Astrocyte (in vitro differentiated cells and primary cell): ENCODE data around the gene LYRM7. TPM values are rescaled to one million over a fixed set of nuclear protein-coding genes. Genes with fewer than 3 reads are reported as not detected.

ENCODE experiments used
- DNase-seq: peaks from one replicate; pipeline ENCODE4 v3.0.0-alpha.2; 2010; ENCODE audit warnings: low read depth
- FAIRE-seq: peaks from 2 replicates; lab custom pipeline; 2011; peaks lifted over from hg19 to GRCh38; lab: Jason Lieb, UNC
- H2AFZ ChIP-seq: 2 replicates; pipeline ENCODE4 v1.6.0; 2012; ENCODE audit warnings: low read depth, low read length, inconsistent platforms
- H3K27ac ChIP-seq: 2 replicates; pipeline ENCODE4 v1.5.1; 2011; ENCODE audit warnings: low read depth, low read length, inconsistent platforms
- H3K27me3 ChIP-seq: 2 replicates; pipeline ENCODE4 v1.6.0; 2011; ENCODE audit warnings: low read length, inconsistent platforms; ENCODE audit not compliant: insufficient read depth
- H3K36me3 ChIP-seq: 2 replicates; pipeline ENCODE4 v1.5.1; 2011; ENCODE audit warnings: low read length, inconsistent platforms; ENCODE audit not compliant: insufficient read depth
- H3K4me1 ChIP-seq: 2 replicates; pipeline ENCODE4 v1.5.1; 2011; ENCODE audit warnings: low read length, inconsistent platforms; ENCODE audit not compliant: insufficient read depth
- H3K4me2 ChIP-seq: 2 replicates; pipeline ENCODE4 v1.6.0; 2012; ENCODE audit warnings: low read length, inconsistent platforms
- H3K4me3 ChIP-seq: 2 replicates; pipeline ENCODE4 v1.5.1; 2011; ENCODE audit warnings: low read depth, mild to moderate bottlenecking, low read length, inconsistent platforms; ENCODE audit not compliant: insufficient read depth
- H3K79me2 ChIP-seq: 2 replicates; pipeline ENCODE4 v1.6.0; 2012; ENCODE audit warnings: mild to moderate bottlenecking, low read length, inconsistent platforms; ENCODE audit not compliant: insufficient read depth
- H3K9ac ChIP-seq: 2 replicates; pipeline ENCODE4 v1.6.0; 2012; ENCODE audit warnings: mild to moderate bottlenecking, low read length, inconsistent platforms
- H3K9me3 ChIP-seq: 2 replicates; pipeline ENCODE4 v1.5.1; 2012; ENCODE audit warnings: low read depth, mild to moderate bottlenecking, low read length, inconsistent platforms; ENCODE audit not compliant: insufficient read depth
- H4K20me1 ChIP-seq: 2 replicates; pipeline ENCODE4 v1.6.0; 2012; ENCODE audit warnings: low read length, inconsistent platforms; ENCODE audit not compliant: insufficient read depth
- H3K27ac Mint-ChIP-seq: one replicate; pipeline ENCODE4 v1.8.0; 2021; ENCODE audit warnings: mild to moderate bottlenecking, mixed read lengths; ENCODE audit not compliant: unreplicated experiment
- H3K27me3 Mint-ChIP-seq: one replicate; pipeline ENCODE4 v1.8.0; 2021; ENCODE audit warnings: low read depth, mixed read lengths; ENCODE audit not compliant: unreplicated experiment
- H3K36me3 Mint-ChIP-seq: one replicate; pipeline ENCODE4 v1.8.0; 2021; ENCODE audit warnings: low read depth, mixed read lengths; ENCODE audit not compliant: unreplicated experiment
- H3K4me1 Mint-ChIP-seq: one replicate; pipeline ENCODE4 v1.8.0; 2021; ENCODE audit warnings: low read depth, mixed read lengths; ENCODE audit not compliant: unreplicated experiment
- H3K4me3 Mint-ChIP-seq: one replicate; pipeline ENCODE4 v1.8.0; 2021; ENCODE audit warnings: mild to moderate bottlenecking, moderate library complexity, mixed read lengths; ENCODE audit not compliant: unreplicated experiment
- H3K9me3 Mint-ChIP-seq: one replicate; pipeline ENCODE4 v1.8.0; 2021; ENCODE audit warnings: mild to moderate bottlenecking, mixed read lengths; ENCODE audit not compliant: unreplicated experiment
- EZH2 ChIP-seq: IDR thresholded peaks from 2 replicates; pipeline ENCODE4 v1.6.1; 2012; ENCODE audit warnings: mild to moderate bottlenecking, low read length, inconsistent platforms; ENCODE audit not compliant: insufficient read depth
- total RNA-seq: library from RNA; stranded (reverse); gene quantifications from 2 replicates; pipeline ENCODE4 v1.2.1, GENCODE V29; 2021
- TF ChIP-seq, protein P1 (sequence below): IDR thresholded peaks from 2 replicates; pipeline ENCODE4 v1.5.1; 2011; ENCODE audit warnings: low read depth, mild to moderate bottlenecking, inconsistent platforms, low read length, moderate library complexity; ENCODE audit not compliant: insufficient read depth

Gene LYRM7
- total RNA-seq, 1 donor from 2014 or later: 7.0 TPM

DNA sequence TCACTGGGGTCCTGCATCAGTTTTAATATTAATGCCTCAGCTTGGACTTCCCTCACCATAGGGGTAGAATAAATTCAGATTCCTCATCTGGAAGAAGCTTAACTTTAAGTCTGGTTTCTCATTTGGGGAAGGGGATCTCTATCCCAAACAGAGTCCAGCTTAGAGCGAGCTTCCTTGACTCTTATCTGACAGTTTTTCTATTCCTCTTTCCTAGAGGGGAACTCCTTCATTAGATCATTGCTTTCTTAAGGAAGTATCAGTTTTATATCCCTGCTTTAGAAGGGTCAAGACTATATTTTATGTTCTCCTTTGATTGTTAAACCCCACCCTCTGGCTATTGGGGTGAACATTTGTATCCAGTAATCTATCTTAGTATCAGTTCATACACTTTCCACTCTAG, 68.9 kb downstream of the LYRM7 start:
- no peak overlapping the region for H3K4me3 Mint-ChIP-seq
- Histone ChIP-seq H3K27ac (no peak overlapping the region), H3K36me3 (no peaks in the 10 kb centered on the region), H3K4me2 (no peak overlapping the region), H3K4me3 (no peak overlapping the region), H3K27me3 (no peaks in the 10 kb centered on the region), H2AFZ (no peak overlapping the region), H4K20me1 (no peaks in the 10 kb centered on the region), H3K9ac (no peak overlapping the region), H3K4me1 (peaks cover 8% of the 10 kb centered on the region), H3K79me2 (no peaks in the 10 kb centered on the region), H3K9me3 (no peaks in the 10 kb centered on the region)
- FAIRE-seq (no peak), DNase-seq (no peak)
- H3K4me1 Mint-ChIP-seq: peaks cover 2% of the 10 kb centered on the region
- TF ChIP-seq, protein P1, sequence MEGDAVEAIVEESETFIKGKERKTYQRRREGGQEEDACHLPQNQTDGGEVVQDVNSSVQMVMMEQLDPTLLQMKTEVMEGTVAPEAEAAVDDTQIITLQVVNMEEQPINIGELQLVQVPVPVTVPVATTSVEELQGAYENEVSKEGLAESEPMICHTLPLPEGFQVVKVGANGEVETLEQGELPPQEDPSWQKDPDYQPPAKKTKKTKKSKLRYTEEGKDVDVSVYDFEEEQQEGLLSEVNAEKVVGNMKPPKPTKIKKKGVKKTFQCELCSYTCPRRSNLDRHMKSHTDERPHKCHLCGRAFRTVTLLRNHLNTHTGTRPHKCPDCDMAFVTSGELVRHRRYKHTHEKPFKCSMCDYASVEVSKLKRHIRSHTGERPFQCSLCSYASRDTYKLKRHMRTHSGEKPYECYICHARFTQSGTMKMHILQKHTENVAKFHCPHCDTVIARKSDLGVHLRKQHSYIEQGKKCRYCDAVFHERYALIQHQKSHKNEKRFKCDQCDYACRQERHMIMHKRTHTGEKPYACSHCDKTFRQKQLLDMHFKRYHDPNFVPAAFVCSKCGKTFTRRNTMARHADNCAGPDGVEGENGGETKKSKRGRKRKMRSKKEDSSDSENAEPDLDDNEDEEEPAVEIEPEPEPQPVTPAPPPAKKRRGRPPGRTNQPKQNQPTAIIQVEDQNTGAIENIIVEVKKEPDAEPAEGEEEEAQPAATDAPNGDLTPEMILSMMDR: no peak
- TF ChIP-seq EZH2: no peak
- no peak overlapping the region for H3K27ac Mint-ChIP-seq
- H3K36me3 Mint-ChIP-seq: no peaks in the 10 kb centered on the region
- no peaks in the 10 kb centered on the region for H3K9me3 Mint-ChIP-seq
- no peaks in the 10 kb centered on the region for H3K27me3 Mint-ChIP-seq

DNA sequence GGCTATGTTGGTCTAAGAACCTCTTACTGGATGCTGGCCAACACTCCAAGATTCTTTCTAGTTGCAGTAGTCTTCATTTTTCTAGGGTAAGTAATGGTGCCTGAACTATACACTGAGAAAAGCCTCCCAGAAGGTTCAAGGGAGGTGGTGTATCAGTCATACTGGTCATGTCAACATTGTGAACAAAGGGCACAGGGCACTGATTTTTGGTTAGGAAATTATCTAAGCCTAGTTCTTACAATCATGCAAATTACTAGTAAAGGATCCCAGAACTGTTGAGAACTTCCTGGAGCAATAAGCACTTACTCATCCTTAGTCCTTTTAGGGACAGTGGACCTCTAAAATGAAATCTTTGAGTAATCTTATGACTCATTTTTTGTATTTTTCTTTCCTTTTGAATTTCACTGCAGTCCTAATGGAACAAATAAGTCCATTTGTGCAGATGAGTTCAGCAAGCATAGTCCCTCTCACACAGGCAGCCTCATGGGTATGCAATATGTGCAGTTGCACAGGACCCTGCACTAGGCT, 72.0 kb downstream of the LYRM7 start:
- Mint-ChIP-seq H3K27me3 (no peaks in the 10 kb centered on the region), H3K4me3 (no peak overlapping the region), H3K36me3 (no peaks in the 10 kb centered on the region), H3K4me1 (peaks cover 2% of the 10 kb centered on the region), H3K27ac (no peak overlapping the region), H3K9me3 (peaks cover 3% of the 10 kb centered on the region)
- FAIRE-seq (peak; percentile 96), DNase-seq (peak; percentile 89)
- no peaks in the 10 kb centered on the region for H3K36me3 ChIP-seq
- H3K27me3 ChIP-seq: no peaks in the 10 kb centered on the region
- no peak overlapping the region for H3K4me3 ChIP-seq
- no peak overlapping the region for H3K9ac ChIP-seq
- peak overlapping the region; percentile 41 for H3K27ac ChIP-seq
- no peaks in the 10 kb centered on the region for H4K20me1 ChIP-seq
- no peak for TF ChIP-seq EZH2
- TF ChIP-seq, protein P1: no peak
- H2AFZ ChIP-seq: peak overlapping the region; percentile 48
- no peaks in the 10 kb centered on the region for H3K9me3 ChIP-seq
- peak overlapping the region; percentile 73 for H3K4me2 ChIP-seq
- no peaks in the 10 kb centered on the region for H3K79me2 ChIP-seq
- peaks cover 8% of the 10 kb centered on the region for H3K4me1 ChIP-seq

DNA sequence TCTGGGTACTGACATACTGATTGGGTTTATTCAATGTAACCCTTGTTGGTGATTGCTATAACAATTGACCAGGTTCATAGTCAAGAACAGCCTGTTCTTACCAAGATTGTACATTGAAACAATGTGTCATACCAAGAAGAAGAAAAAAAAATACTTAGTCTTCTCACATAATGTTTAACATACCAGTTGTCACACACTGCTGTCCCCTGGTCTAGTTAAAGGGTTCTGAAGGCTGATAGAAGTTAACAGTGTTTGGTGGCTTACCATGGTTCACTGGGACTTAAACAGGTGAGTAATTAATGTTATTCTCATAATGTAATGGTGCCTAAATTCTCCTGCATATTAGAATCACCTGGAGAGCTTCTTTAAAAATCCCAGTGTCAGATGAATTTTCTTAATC, 74.6 kb downstream of the LYRM7 start:
- H2AFZ ChIP-seq: no peak overlapping the region
- no peak overlapping the region for H3K4me3 ChIP-seq
- TF ChIP-seq, protein P1: no peak
- no peak for TF ChIP-seq EZH2
- Mint-ChIP-seq H3K27me3 (no peaks in the 10 kb centered on the region), H3K27ac (no peak overlapping the region), H3K36me3 (no peaks in the 10 kb centered on the region), H3K4me3 (no peak overlapping the region), H3K9me3 (peaks cover 3% of the 10 kb centered on the region), H3K4me1 (peaks cover 2% of the 10 kb centered on the region)
- no peak overlapping the region for H3K9ac ChIP-seq
- H3K36me3 ChIP-seq: no peaks in the 10 kb centered on the region
- no peak overlapping the region for H3K27ac ChIP-seq
- H3K9me3 ChIP-seq: no peaks in the 10 kb centered on the region
- peaks cover 8% of the 10 kb centered on the region for H3K4me1 ChIP-seq
- H3K27me3 ChIP-seq: no peaks in the 10 kb centered on the region
- no peak overlapping the region for H3K4me2 ChIP-seq
- no peaks in the 10 kb centered on the region for H4K20me1 ChIP-seq
- FAIRE-seq (no peak), DNase-seq (no peak)
- H3K79me2 ChIP-seq: no peaks in the 10 kb centered on the region
